ENCODE data around the gene SUGP2. TPM values are rescaled to one million over a fixed set of nuclear protein-coding genes. Genes with fewer than 3 reads are reported as not detected.

SUGP2 gene
- total RNA-seq, 1 donor from 2014 or later: 75.6 TPM

- Histone ChIP-seq H3K9me3 (no peaks in the 10 kb centered on the region), H3K36me3 (no peaks in the 10 kb centered on the region), H3K27me3 (no peaks in the 10 kb centered on the region), H3K4me1 (peaks cover 25% of the 10 kb centered on the region), H3K4me3 (no peak overlapping the region), H3K27ac (peak overlapping the region; percentile 61)
- intact Hi-C loops (cut with DNase I): no loop called here
- no peak for DNase-seq
- ATAC-seq: peak; percentile 45
- no peak for TF ChIP-seq CTCF (IDR thresholded peaks at IDR 0.05)
Observed at GRCh38 chr19:18972851-18973250, 60.5 kb downstream of the SUGP2 start.

- intact Hi-C loops (cut with DNase I): no loop called here
- Histone ChIP-seq H3K36me3 (no peaks in the 10 kb centered on the region), H3K4me1 (peaks cover 26% of the 10 kb centered on the region), H3K27ac (peak overlapping the region; percentile 61), H3K27me3 (no peaks in the 10 kb centered on the region), H3K9me3 (no peaks in the 10 kb centered on the region), H3K4me3 (no peak overlapping the region)
- TF ChIP-seq CTCF (IDR thresholded peaks at IDR 0.05): no peak
- DNase-seq (no peak), ATAC-seq (peak; percentile 52)
Observed at GRCh38 chr19:18972301-18972811, 61.0 kb downstream of the SUGP2 start.

GRCh38 chr19:18969931-18970659 is 63.2 kb downstream of the SUGP2 start:
- Histone ChIP-seq H3K27me3 (no peaks in the 10 kb centered on the region), H3K27ac (no peak overlapping the region), H3K4me3 (no peak overlapping the region), H3K36me3 (no peaks in the 10 kb centered on the region), H3K4me1 (peaks cover 35% of the 10 kb centered on the region), H3K9me3 (no peaks in the 10 kb centered on the region)
- intact Hi-C loops (cut with DNase I): no loop called here
- ATAC-seq (no peak), DNase-seq (no peak)
- no peak for TF ChIP-seq CTCF (IDR thresholded peaks at IDR 0.05)

DNA sequence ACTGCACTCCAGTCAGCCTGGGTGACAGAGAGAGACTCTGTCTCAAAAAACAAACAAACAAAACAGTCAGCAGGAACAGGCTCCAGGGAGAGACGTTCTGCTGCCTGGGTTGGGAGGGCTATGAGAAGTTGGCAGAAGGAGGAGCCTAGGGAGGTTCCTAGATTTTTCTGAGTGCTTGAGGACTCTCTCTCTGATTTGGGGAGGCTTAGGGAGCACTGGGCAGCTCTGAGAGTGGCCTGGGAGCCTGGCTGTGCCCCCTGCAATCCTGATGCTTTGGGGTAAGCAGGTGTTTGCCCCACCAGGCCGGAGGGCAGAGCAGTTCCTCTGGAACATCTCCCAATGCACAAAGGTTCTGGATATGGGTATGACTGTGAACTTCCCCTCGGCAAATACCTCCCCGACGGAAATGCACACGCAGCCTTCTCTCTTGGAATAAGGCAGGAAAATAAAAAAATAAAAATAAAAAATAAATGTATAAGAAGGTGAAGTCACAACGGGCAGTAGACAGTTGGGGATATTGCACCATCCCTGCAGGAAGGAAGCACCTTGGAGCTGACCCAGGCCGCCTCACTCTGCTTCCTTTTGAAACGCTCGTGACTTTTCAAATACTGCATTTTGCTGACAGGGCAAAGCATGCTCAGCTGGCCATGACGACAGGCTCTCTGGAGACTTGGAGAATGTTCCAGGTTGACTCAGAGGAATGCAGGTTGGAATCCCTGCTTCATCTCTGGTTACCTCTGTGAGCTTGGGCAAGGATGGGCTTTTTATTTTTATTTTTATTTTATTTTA is 65.8 kb downstream of the SUGP2 start:
- intact Hi-C loops (cut with DNase I): no loop called here
- no peak overlapping the region for H3K4me3 ChIP-seq
- peak overlapping the region; percentile 79 for H3K27ac ChIP-seq
- ATAC-seq (peak; percentile 73), DNase-seq (peak; percentile 71)
- no peaks in the 10 kb centered on the region for H3K9me3 ChIP-seq
- no peaks in the 10 kb centered on the region for H3K36me3 ChIP-seq
- peaks cover 35% of the 10 kb centered on the region for H3K4me1 ChIP-seq
- TF ChIP-seq CTCF (IDR thresholded peaks at IDR 0.05): no peak
- peaks cover 5% of the 10 kb centered on the region for H3K27me3 ChIP-seq

GRCh38 chr19:18966307-18966706 is 67.0 kb downstream of the SUGP2 start:
- H3K27ac ChIP-seq: peak overlapping the region; percentile 47
- DNase-seq (no peak), ATAC-seq (no peak)
- H3K36me3 ChIP-seq: no peaks in the 10 kb centered on the region
- intact Hi-C loops (cut with DNase I): no loop called here
- peaks cover 9% of the 10 kb centered on the region for H3K27me3 ChIP-seq
- no peak overlapping the region for H3K4me3 ChIP-seq
- no peak for TF ChIP-seq CTCF (IDR thresholded peaks at IDR 0.05)
- H3K9me3 ChIP-seq: no peaks in the 10 kb centered on the region
- H3K4me1 ChIP-seq: peaks cover 27% of the 10 kb centered on the region
